Uterus (tissue), 4 donors: ENCODE results near the gene FAM216B. TPM values are rescaled to one million over a fixed set of nuclear protein-coding genes. Genes with fewer than 3 reads are reported as not detected.

Experiments used
- DNase-seq, 2 donors: peaks; one replicate each; pipeline ENCODE4 v3.0.0-alpha.2; 2019 to 2020
- H3K27ac ChIP-seq, 2 donors: fragments of 200-600 bp; sonication (generic); 1 replicate in 1 of 2; 2 replicates in 1 of 2; pipeline ENCODE4 v1.5.1; 2016 to 2018
- H3K27me3 ChIP-seq, 2 donors: fragments of 200-600 bp; sonication (generic); one replicate each; pipeline ENCODE4 v1.5.1; 2018 to 2019; ENCODE audit warnings: control low read depth in 1 of 2
- H3K36me3 ChIP-seq, 2 donors: fragments of 200-600 bp; sonication (generic); one replicate each; pipeline ENCODE4 v1.5.1; 2019; ENCODE audit warnings: control low read depth in 1 of 2
- H3K4me1 ChIP-seq, 2 donors: fragments of 200-600 bp; sonication (generic); one replicate each; pipeline ENCODE4 v1.5.1; 2018 to 2019; ENCODE audit warnings: control low read depth in 1 of 2
- H3K4me3 ChIP-seq, 2 donors: fragments of 200-600 bp; sonication (generic); 1 replicate in 1 of 2; 2 replicates in 1 of 2; pipeline ENCODE4 v1.5.1; 2018 to 2019; ENCODE audit warnings: mild to moderate bottlenecking in 1 of 2
- H3K9me3 ChIP-seq, 2 donors: fragments of 200-600 bp; sonication (generic); one replicate each; pipeline ENCODE4 v1.5.1; 2019; ENCODE audit warnings: control low read depth in 1 of 2
- POLR2A ChIP-seq, 2 donors: fragments of 450-650 bp; IDR thresholded peaks; one replicate each; pipeline ENCODE4 v1.6.1; 2016; ENCODE audit warnings: antibody characterized with exemption in 2 of 2, mild to moderate bottlenecking in 1 of 2, moderate library complexity in 1 of 2
- intact Hi-C: fragments of 100-400 bp; cut with DNase I; formaldehyde crosslinking; loops from one replicate; pipeline ENCODE4 v1.15.1; 2023; ENCODE audit warnings: low total_unique reads
- total RNA-seq, 4 donors: library from RNA; depleted of rRNA in 3 of 4; stranded (reverse); fragments of >200 nt in 3 of 4; gene quantifications; one replicate each; pipeline versions ENCODE4 v1.1.0 to v1.2.4, GENCODE V29; 2014 to 2023
- TF ChIP-seq, protein P1 (sequence below), 4 experiments: fragments of 200-600 bp in 2 of 4; fragments of 450-650 bp in 2 of 4; sonication (generic) in 2 of 4; IDR thresholded peaks; one replicate each; pipeline ENCODE4 v1.5.1; 2016 to 2019; ENCODE audit warnings: antibody characterized with exemption in 4 of 4, mild to moderate bottlenecking in 2 of 4, moderate library complexity in 1 of 4
- donor health status: DM: yes; HTN: yes; CAD: no.

Gene FAM216B
- total RNA-seq, 4 donors from 2014 or later: 0.27 to 6.2 (median 0.59) TPM; not detected in 1

DNA sequence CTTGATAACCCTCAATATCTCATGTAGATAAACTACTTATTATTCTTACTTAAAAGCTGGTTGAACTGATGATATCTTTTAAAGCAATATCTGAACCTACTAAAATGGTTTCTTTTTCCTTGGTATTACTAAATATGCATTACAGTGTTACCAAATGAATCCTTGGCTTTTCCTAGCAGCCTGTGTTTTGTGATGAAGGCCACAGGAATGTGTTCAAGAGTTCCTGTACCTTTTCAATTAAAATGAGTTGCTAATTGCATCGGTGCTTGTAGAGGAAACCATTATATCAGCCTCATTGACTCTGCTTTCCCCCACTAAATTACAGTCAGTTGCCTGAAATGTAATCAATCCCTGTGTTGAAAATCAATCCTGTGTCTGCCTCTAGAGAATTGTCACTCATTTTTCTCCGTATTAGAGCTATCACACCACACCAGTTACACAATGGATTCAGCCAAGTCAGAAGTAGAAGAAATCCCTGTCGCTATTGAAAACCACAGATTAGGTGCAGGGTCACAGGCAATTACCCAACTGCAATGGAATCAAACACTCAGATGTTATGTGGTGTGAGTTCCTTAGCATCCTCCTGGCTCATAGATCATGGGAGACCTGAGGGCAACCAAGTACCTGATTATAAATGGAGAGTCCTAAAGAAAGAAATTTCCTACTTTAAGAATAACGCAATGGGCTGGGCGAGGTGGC lies 13.3 kb downstream of the FAM216B start:
- no peaks in the 10 kb centered on the region for H3K9me3 ChIP-seq
- no peak for DNase-seq
- H3K4me1 ChIP-seq: no peaks in the 10 kb centered on the region
- no peak overlapping the region for H3K27ac ChIP-seq
- intact Hi-C loops: no loop called here
- no peaks in the 10 kb centered on the region for H3K36me3 ChIP-seq
- H3K4me3 ChIP-seq: no peak overlapping the region
- H3K27me3 ChIP-seq: no peaks in the 10 kb centered on the region
- TF ChIP-seq POLR2A (IDR thresholded peaks at IDR 0.05): no peak
- TF ChIP-seq, protein P1, sequence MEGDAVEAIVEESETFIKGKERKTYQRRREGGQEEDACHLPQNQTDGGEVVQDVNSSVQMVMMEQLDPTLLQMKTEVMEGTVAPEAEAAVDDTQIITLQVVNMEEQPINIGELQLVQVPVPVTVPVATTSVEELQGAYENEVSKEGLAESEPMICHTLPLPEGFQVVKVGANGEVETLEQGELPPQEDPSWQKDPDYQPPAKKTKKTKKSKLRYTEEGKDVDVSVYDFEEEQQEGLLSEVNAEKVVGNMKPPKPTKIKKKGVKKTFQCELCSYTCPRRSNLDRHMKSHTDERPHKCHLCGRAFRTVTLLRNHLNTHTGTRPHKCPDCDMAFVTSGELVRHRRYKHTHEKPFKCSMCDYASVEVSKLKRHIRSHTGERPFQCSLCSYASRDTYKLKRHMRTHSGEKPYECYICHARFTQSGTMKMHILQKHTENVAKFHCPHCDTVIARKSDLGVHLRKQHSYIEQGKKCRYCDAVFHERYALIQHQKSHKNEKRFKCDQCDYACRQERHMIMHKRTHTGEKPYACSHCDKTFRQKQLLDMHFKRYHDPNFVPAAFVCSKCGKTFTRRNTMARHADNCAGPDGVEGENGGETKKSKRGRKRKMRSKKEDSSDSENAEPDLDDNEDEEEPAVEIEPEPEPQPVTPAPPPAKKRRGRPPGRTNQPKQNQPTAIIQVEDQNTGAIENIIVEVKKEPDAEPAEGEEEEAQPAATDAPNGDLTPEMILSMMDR (IDR thresholded peaks at IDR 0.05): no peak

DNA sequence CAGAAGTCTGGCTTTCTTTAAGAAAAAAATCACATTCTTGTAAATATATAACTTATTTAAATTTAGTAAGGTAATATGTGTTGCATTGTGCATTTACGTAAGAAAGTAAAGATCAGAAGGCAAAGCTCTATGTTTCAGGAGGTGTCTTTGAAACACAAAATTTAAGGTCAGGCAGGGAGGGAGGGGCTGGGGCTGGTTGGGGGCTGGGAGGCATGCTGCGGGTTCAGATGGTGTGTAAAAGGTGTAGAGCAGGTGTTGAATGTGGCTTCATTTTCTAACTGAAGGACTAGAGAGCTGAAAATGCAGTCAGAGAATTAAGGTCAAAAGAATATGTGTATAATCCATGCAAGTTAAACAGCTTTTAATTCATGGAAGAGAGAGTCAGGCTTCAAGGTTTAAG lies 14.3 kb downstream of the FAM216B start:
- H3K4me1 ChIP-seq: no peaks in the 10 kb centered on the region
- no peak overlapping the region for H3K4me3 ChIP-seq
- intact Hi-C loops: no loop called here
- no peaks in the 10 kb centered on the region for H3K9me3 ChIP-seq
- H3K27me3 ChIP-seq: no peaks in the 10 kb centered on the region
- no peak overlapping the region for H3K27ac ChIP-seq
- no peak for TF ChIP-seq POLR2A (IDR thresholded peaks at IDR 0.05)
- TF ChIP-seq, protein P1 (IDR thresholded peaks at IDR 0.05): no peak
- H3K36me3 ChIP-seq: no peaks in the 10 kb centered on the region
- DNase-seq: no peak

DNA sequence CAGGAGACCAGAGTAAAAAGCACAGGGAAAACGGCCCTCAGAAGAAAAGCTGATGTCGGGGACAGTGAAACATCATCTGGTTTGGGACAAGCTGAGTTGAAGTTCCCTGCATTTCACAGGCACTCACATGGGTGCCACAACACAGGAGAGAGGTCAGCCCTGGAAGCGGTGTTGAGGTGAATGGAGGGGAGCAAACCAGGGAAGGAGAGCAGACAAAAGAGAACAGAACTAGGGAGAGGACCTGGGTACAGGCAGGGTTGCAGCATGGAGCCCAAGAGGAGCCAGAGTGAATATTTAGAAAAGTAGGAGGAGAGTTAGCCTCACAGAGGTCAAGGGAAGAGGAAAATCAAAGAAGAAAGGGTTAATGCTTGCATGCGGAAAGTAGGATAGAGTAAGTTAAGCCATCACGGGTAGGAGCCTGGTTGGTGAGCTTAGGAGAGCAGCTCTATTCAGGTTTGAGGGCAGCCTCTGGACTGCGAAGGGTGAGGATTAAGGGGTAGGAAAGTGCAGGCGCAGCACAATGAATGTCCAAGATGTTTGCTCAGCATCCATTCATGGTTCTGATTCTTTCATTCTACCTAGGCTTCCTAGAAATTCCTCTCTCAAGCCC lies 15.5 kb downstream of the FAM216B start:
- H3K27ac ChIP-seq: peak overlapping the region in 1 of 2 donors; percentile 39
- no peaks in the 10 kb centered on the region for H3K4me1 ChIP-seq
- H3K27me3 ChIP-seq: no peaks in the 10 kb centered on the region
- TF ChIP-seq POLR2A (IDR thresholded peaks at IDR 0.05): no peak
- TF ChIP-seq, protein P1 (IDR thresholded peaks at IDR 0.05): no peak
- H3K36me3 ChIP-seq: no peaks in the 10 kb centered on the region
- intact Hi-C loops: no loop called here
- no peaks in the 10 kb centered on the region for H3K9me3 ChIP-seq
- DNase-seq: no peak
- H3K4me3 ChIP-seq: no peak overlapping the region

DNA sequence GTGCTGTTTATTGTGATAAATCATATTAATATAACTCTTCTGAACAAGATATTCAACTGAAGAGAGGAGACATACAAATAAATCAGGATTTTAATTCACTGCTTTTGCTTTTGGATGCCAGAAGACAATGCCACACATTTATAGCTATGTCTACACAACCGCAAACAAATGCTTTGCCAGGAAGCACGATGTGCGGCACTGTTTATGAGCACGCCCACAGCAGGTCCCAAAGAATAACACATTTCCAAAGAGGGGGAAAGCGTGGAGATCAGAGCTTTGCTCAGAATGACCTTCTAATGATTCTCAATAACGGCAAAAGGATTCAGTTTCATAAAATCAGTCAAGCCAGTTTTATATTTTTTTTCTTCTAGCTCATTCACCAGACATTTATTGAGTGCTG lies 16.7 kb downstream of the FAM216B start:
- no peaks in the 10 kb centered on the region for H3K27me3 ChIP-seq
- TF ChIP-seq, protein P1 (IDR thresholded peaks at IDR 0.05): no peak
- TF ChIP-seq POLR2A (IDR thresholded peaks at IDR 0.05): no peak
- no peaks in the 10 kb centered on the region for H3K9me3 ChIP-seq
- intact Hi-C loops: no loop called here
- H3K4me3 ChIP-seq: no peak overlapping the region
- no peak for DNase-seq
- H3K4me1 ChIP-seq: no peaks in the 10 kb centered on the region
- H3K27ac ChIP-seq: no peak overlapping the region
- no peaks in the 10 kb centered on the region for H3K36me3 ChIP-seq

DNA sequence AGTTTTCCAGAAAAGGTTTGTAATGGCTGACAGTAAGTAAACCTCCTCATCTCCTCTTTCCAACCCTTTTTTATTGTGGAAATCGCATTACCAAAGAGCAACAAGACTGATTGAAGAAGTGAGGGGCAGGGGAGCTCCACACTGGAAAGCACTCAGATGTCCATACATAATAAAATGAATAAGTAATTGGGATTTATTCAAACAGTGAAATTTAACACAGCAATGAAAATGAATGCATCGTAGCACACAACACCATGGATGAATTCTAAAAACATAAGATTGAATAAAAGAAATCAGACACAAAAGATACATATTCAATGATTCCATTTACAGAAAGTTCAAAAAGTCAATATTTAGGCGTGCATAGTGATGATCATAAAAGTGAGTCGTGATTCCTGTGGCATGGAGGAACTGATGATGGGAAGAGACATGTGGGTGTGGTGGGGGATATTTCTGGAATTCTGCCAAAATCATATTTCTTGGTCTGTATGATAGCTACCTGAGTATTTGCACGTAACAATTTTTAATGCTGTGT lies 18.8 kb downstream of the FAM216B start:
- no peak overlapping the region for H3K27ac ChIP-seq
- no peaks in the 10 kb centered on the region for H3K4me1 ChIP-seq
- TF ChIP-seq POLR2A (IDR thresholded peaks at IDR 0.05): no peak
- TF ChIP-seq, protein P1 (IDR thresholded peaks at IDR 0.05): no peak
- no peak for DNase-seq
- H3K27me3 ChIP-seq: no peaks in the 10 kb centered on the region
- no peaks in the 10 kb centered on the region for H3K9me3 ChIP-seq
- intact Hi-C loops: no loop called here
- H3K36me3 ChIP-seq: no peaks in the 10 kb centered on the region
- no peak overlapping the region for H3K4me3 ChIP-seq
